WERI-Rb-1 (cell line): Measurements from ENCODE around the gene IMMP2L.

ENCODE experiments used
- DNase-seq: peaks from one replicate; pipeline ENCODE4 v3.0.0-alpha.2; 2020
- H3K27ac ChIP-seq: fragments of 250-450 bp; sonication (Bioruptor Pico); 2 replicates; pipeline ENCODE4 v1.5.1; 2020; ENCODE audit warnings: mild to moderate bottlenecking, moderate library complexity
- H3K27me3 ChIP-seq: fragments of 250-450 bp; sonication (Bioruptor Pico); 2 replicates; pipeline ENCODE4 v1.5.1; 2021; ENCODE audit warnings: mild to moderate bottlenecking, low read depth, moderate library complexity; ENCODE audit not compliant: insufficient read depth, severe bottlenecking
- H3K36me3 ChIP-seq: fragments of 250-450 bp; sonication (Bioruptor Pico); 2 replicates; pipeline ENCODE4 v1.5.1; 2020; ENCODE audit warnings: mild to moderate bottlenecking, moderate library complexity
- H3K4me3 ChIP-seq: 2 replicates; pipeline ENCODE4 v1.5.1; 2011; ENCODE audit warnings: low read depth, mild to moderate bottlenecking, control low read depth, low read length
- H3K9me3 ChIP-seq: fragments of 250-450 bp; sonication (Bioruptor Pico); 2 replicates; pipeline ENCODE4 v1.5.1; 2021; ENCODE audit warnings: mild to moderate bottlenecking, moderate library complexity; ENCODE audit not compliant: severe bottlenecking
- CTCF ChIP-seq: IDR thresholded peaks from 2 replicates; pipeline ENCODE4 v1.5.1; 2011; ENCODE audit warnings: low read depth, mild to moderate bottlenecking, control low read depth, inconsistent platforms, low read length

IMMP2L gene

GRCh38 chr7:110889335-110889734 lies 673.0 kb downstream of the IMMP2L start:
- no peak overlapping the region for H3K4me3 ChIP-seq
- TF ChIP-seq CTCF = no peak
- H3K36me3 ChIP-seq = no peaks in the 10 kb centered on the region
- H3K27me3 ChIP-seq = no peaks in the 10 kb centered on the region
- H3K9me3 ChIP-seq = no peaks in the 10 kb centered on the region
- DNase-seq = no peak
- no peak overlapping the region for H3K27ac ChIP-seq

- no peak for TF ChIP-seq CTCF
- H3K27me3 ChIP-seq = no peaks in the 10 kb centered on the region
- no peaks in the 10 kb centered on the region for H3K36me3 ChIP-seq
- no peaks in the 10 kb centered on the region for H3K9me3 ChIP-seq
- no peak overlapping the region for H3K27ac ChIP-seq
- DNase-seq = no peak
- no peak overlapping the region for H3K4me3 ChIP-seq
Observed at GRCh38 chr7:110888641-110889040, 673.7 kb downstream of the IMMP2L start.

- DNase-seq = no peak
- H3K9me3 ChIP-seq = no peaks in the 10 kb centered on the region
- no peak for TF ChIP-seq CTCF
Observed at GRCh38 chr7:110885474-110885873, 676.8 kb downstream of the IMMP2L start.

GRCh38 chr7:110881721-110882120 lies 680.6 kb downstream of the IMMP2L start:
- H3K9me3 ChIP-seq = no peaks in the 10 kb centered on the region
- H3K4me3 ChIP-seq = no peak overlapping the region
- no peak for TF ChIP-seq CTCF
- no peaks in the 10 kb centered on the region for H3K36me3 ChIP-seq
- no peaks in the 10 kb centered on the region for H3K27me3 ChIP-seq
- DNase-seq = no peak
- no peak overlapping the region for H3K27ac ChIP-seq

More at GRCh38 chr7:110885474-110885873, 676.8 kb downstream of the IMMP2L start:
- no peaks in the 10 kb centered on the region for H3K27me3 ChIP-seq
- H3K27ac ChIP-seq = no peak overlapping the region
- no peaks in the 10 kb centered on the region for H3K36me3 ChIP-seq
- H3K4me3 ChIP-seq = no peak overlapping the region

GRCh38 chr7:110880971-110881370 lies 681.3 kb downstream of the IMMP2L start:
- DNase-seq = no peak
- Histone ChIP-seq H3K36me3 (no peaks in the 10 kb centered on the region), H3K27ac (no peak overlapping the region), H3K9me3 (no peaks in the 10 kb centered on the region), H3K4me3 (no peak overlapping the region), H3K27me3 (no peaks in the 10 kb centered on the region)
- TF ChIP-seq CTCF = no peak

GRCh38 chr7:110877016-110877415 lies 685.3 kb downstream of the IMMP2L start:
- Histone ChIP-seq H3K27ac (no peak overlapping the region), H3K4me3 (no peak overlapping the region), H3K36me3 (no peaks in the 10 kb centered on the region), H3K9me3 (no peaks in the 10 kb centered on the region), H3K27me3 (no peaks in the 10 kb centered on the region)
- no peak for TF ChIP-seq CTCF
- DNase-seq = no peak
